Hematopoietic multipotent progenitor cell treated with erythropoietin and hydrocortisone succinate and interleukin-3 and kit ligand, for 17 days (in vitro differentiated cells): Measurements from ENCODE around the gene SRSF5.
A peak's percentile ranks its signal among the peaks of the same experiment; 100 is the strongest.
"Not testable (repeated sequence)": the region's sequence is repeated elsewhere in the genome, so short reads cannot be mapped to it uniquely, and the experiment has no call there.

Source experiments
- DNase-seq: peaks from one replicate; pipeline ENCODE4 v3.0.0-alpha.2; 2015; ENCODE audit warnings: low spot score

Gene SRSF5

GRCh38 chr14:69766984-69767368 lies at the start of gene SRSF5:
Gene SRSF5 (plus strand): TSS chr14:69767142. CDS start chr14:69768157, 1,015 bp downstream.
- DNase-seq: peak; percentile 98

- not testable (repeated sequence) for DNase-seq
These were observed 48.3 kb upstream of the SRSF5 start for GRCh38 chr14:69718614-69719013.

GRCh38 chr14:69719501-69719951 lies 47.4 kb upstream of the SRSF5 start:
- DNase-seq: no peak

DNA sequence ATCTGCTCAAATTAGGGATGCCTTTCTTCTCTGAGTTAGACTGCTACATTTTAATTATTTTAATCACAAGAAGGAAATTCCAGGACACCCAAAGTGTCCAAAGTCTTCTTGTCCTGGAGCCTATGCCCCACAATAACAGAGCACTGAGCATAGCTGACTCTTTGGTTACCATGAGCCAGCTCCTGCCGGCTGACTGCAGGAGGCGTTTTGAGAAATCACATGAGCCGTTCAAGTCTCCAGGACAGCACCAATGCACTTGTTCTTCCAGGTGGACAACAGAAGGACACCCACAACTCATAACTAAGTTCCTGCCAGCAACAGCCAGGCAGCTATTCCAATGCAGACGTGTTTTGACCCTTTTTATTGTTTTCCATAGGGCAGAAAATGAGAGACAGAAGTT lies 46.0 kb upstream of the SRSF5 start:
- no peak for DNase-seq

GRCh38 chr14:69726761-69727511 lies 40.0 kb upstream of the SRSF5 start:
- DNase-seq: peak; percentile 86

GRCh38 chr14:69727860-69728259 lies 39.1 kb upstream of the SRSF5 start:
- no peak for DNase-seq

DNA sequence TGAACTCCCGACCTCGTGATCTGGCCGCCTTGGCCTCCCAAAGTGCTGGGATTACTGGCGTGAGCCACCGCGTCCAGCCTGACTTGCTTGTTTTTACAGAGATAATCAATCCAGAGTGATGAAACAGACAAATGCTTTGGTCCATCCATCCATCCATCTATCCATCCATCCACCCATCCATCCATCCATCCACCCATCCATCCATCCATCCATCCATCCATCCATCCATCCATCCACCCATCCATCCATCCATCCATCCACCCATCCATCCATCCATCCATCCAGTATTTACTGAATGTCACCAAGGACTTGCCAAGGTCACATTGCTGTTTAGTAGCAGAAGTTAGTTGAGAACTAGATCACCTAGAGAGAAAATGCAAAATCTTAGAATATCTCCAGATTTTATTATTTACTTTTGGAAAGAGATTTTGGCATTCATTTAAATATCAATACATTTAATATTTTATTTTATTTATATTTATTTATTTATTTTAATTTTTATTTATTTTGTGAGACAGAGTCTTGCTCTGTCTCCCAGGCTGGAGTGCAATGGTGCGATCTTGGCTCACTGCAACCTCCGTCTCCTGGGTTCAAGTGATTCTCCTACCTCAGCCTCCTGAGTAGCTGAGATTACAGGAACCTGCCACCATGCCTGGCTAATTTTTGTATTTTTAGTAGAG lies 34.9 kb upstream of the SRSF5 start:
- DNase-seq: not testable (repeated sequence)

- not testable (repeated sequence) for DNase-seq
These were observed 30.5 kb upstream of the SRSF5 start for GRCh38 chr14:69736405-69736804.

DNA sequence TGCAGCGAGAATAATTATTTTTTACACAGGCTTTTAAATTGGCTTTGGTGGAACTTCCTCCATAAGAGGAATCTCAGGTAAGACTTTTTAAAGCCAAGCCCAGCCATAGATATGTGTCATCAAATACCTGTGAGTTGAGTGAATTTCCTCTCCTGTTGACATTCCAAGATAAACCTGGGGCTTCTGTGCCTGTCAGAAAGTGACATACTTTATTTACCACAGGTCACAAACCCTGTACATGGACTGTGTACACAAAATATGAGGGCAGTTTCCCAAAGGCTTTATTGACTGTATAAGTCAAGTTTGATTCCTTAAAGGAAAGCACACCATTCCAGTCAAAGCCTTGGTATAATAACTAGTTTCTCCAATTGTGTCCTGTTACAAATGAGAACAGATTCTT lies 25.9 kb upstream of the SRSF5 start:
- DNase-seq: no peak

- DNase-seq: no peak
These were observed 17.0 kb upstream of the SRSF5 start for GRCh38 chr14:69749956-69750355.

DNA sequence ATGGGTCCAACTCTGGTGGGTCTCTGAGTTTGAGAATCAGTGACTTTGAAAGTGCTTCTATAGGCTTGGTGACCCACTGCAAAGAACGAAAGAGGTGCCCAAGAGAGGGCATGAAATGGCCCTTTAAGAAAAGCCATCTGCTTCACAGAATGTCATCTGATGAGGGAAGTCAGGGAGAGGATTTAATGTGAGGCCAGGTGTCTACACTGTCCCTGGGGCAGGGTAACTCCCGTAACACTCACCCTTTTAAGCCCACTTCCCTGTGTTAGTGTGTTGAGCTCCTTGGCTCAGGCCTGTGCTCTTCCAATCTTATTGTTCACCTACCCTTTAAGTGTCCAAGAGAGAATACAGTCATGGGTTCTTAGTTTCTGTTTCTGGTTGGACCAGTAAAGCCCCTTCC lies 16.4 kb upstream of the SRSF5 start:
- DNase-seq: no peak

DNA sequence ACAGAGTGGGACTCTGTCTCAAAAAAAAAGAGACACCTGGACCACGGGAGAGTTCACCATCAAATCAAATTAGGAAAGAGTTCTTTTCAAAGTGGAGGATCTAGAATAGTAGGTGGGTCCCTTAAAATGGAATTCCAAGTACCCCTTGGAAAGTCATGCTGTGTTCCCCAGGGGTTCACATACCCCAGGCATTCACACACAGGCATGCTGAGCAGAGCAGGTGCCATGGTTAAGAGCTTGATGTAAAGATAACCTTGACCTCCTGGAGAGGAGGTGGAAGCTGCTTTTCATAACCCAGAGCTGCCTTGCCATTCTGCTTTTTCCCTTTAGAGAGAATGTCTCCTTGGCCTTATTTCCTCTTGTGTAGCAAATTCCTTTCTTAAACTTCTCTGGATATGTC lies 14.2 kb upstream of the SRSF5 start:
- no peak for DNase-seq

DNA sequence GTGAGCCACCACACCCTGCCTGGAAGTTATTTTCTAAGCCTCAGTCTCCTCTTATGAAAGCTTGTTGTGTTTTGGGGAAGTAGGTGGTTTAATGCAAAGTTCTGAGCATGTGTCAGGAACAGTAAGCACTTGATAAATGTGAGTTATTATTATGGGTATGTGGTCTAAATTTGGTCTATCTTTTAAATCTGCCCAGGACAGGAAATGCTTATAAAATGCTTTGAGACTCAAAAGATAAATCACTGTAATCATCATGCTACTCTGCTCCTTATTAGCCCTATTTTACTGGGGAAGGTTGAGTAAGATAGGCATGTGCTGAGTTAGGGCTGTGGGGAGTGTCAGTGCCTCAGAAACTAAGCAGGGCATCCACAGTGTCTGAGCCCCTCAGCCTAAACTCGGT lies 13.1 kb upstream of the SRSF5 start:
- no peak for DNase-seq

GRCh38 chr14:69754487-69754886 lies 12.5 kb upstream of the SRSF5 start:
- DNase-seq: peak; percentile 51

GRCh38 chr14:69755296-69755695 lies 11.6 kb upstream of the SRSF5 start:
- DNase-seq: no peak

- peak; percentile 43 for DNase-seq
These were observed 11.2 kb upstream of the SRSF5 start for GRCh38 chr14:69755784-69756183.

DNA sequence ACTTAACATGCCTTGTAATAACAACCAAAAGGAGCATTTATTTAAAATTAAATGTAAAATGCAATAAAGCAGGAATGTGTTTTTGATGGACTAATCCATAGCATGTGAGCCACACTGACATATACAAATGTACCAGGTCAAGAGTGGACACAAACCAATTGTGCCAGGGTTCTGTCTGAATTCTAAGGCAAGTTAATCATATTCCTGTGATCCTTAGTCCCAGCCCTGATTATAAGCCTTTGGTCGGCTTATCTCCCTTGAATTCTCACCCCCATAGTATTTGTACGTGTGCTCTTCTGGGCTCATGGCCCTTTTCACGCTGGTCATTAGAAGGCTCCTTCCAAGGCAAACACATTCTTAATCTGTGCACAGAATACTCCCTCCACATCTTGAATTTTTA lies 10.6 kb upstream of the SRSF5 start:
- DNase-seq: no peak

- no peak for DNase-seq
These were observed 6.1 kb upstream of the SRSF5 start for GRCh38 chr14:69760810-69761209.

DNA sequence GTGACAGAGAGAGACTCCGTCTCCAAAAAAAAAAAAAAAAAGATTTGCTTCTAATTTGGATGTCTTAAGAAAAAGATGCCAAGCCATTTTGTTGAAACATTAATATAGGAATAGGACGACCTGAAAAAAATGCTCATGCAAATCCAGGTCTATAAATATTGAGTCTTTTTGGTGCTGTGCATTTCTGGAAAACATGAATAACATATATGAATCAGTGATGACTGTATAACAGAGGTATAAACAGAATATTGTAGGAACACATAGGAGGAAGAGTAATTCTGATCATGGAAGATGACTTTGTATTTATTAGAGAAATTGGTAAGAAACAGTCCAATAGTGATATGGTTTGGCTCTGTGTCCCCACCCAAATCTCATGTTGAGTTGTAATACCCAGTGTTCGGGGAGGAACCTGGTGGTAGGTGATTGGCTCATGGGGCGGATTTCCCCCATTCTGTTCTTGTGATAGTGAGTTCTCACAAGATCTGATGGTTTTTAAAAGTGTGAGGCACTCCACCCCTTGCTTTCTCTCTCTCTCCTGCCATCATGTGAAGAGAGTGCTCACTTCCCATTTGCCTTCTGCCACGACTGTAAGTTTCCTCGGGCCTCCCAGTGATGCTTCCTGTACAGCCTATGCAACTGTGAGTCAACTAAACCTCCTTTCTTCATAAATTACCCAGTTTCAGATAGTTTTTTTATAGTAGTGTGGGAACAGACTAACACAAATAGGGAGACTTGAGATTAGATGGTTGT lies 3.0 kb upstream of the SRSF5 start:
- DNase-seq: no peak

- DNase-seq: peak; percentile 96
These were observed 542 bp downstream of the SRSF5 start for GRCh38 chr14:69767369-69767999.

DNA sequence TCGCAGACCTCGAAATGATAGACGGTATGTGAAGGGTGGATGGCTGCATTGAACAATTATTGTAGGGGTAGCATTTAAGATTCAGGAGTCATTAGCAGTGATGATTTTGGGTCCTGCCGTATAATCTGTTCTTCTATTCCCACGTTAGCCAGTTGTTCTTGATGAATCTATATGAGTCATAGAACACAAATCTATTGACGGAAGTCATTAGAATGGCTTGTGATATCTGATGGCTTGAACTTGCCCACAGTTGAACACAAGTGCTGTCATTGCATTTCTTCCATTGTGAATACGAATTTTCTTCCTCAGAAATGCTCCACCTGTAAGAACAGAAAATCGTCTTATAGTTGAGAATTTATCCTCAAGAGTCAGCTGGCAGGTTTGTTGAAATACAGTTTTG lies 1.9 kb downstream of the SRSF5 start:
- DNase-seq: no peak

DNA sequence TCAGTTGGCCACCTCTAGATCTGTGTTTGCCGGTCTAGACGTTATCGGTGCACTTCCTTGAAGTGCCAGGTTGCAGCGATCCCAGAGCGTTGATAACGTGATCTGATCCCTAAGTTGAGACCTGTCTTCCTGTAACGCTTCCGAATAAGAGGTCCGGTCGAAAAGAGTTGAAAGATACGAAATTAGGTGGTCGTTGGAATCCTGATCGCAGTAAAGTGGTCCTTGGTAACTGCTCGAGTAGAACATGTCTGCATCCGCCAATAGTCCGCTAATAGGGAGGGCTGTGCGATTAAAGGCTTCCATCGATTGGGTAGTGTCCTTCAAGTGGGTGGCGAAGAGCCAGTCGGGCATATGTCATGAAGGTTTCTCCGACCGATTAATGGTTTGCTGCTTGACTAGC lies 2.7 kb downstream of the SRSF5 start:
- DNase-seq: no peak
